ENCODE data around the gene ADGRA3.
A peak's percentile ranks its signal among the peaks of the same experiment; 100 is the strongest.

ADGRA3 gene

DNA sequence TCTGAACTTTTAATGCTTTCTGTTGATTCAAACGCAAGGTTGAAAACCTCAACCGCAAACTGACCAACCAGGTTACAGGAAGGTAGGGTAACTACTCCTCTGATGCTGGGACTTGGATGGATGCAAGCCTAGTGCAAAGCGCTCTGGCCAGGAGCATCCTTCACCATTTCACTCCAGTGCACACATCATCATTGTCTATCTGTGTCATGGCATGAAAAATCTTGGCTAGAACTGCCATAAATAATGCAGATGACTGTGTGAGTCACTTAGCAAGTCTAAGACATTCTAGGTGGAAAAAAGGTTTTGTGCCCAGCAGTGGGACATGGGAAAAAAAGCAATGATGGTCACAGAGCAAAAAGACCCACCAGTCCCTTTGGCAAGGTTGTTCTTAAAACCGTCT is 10.9 kb downstream of the ADGRA3 start:
- no peak for DNase-seq

- DNase-seq = no peak
Measured at GRCh38 chr4:22504447-22504846, 11.4 kb downstream of the ADGRA3 start.

- no peak for DNase-seq
Measured at GRCh38 chr4:22502895-22503814, 12.7 kb downstream of the ADGRA3 start.

DNA sequence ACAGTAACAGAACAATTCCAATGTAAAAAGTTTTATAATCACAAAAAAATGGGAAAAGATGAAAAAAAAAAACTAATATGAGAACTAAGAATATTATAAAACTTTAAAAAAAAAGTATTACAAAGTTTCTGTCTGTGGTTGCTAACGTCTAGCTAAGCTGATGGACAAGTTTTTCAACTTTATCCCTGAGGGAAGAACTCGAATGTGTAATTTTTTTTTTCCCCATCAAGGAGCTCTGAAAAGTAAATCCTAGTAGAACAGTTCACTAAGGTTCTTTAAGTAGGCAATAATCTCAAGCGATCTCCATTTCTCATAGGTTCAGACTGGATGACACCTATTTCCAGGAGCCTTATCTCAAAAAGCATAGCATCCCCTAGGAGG is 14.2 kb downstream of the ADGRA3 start:
- no peak for DNase-seq

GRCh38 chr4:22500831-22501714 is 14.8 kb downstream of the ADGRA3 start:
- no peak for DNase-seq

DNA sequence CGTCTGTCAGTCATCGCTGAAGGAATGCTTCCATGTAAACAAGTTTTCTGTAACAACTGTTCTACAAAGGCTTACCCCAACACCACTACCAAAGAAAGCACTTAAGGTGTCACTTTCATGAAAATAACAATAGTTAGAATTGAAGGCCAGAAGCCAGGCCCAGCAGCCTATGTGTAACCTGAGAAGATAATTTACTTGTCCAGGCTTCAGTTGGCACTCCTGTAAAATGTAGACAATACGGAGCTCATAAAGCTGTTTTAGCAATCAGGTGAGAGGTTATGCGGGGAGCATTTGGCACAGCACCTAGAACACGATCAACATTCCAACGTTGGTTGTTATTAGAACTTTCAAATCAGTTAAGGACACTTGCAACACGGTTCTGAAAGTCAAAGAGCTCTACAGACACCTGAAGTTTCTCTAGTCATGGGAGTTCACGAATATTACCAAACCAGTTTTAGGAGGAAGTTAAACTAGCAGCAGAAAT is 15.7 kb downstream of the ADGRA3 start:
- no peak for DNase-seq

- no peak for DNase-seq
Measured at GRCh38 chr4:22498866-22499265, 17.0 kb downstream of the ADGRA3 start.

DNA sequence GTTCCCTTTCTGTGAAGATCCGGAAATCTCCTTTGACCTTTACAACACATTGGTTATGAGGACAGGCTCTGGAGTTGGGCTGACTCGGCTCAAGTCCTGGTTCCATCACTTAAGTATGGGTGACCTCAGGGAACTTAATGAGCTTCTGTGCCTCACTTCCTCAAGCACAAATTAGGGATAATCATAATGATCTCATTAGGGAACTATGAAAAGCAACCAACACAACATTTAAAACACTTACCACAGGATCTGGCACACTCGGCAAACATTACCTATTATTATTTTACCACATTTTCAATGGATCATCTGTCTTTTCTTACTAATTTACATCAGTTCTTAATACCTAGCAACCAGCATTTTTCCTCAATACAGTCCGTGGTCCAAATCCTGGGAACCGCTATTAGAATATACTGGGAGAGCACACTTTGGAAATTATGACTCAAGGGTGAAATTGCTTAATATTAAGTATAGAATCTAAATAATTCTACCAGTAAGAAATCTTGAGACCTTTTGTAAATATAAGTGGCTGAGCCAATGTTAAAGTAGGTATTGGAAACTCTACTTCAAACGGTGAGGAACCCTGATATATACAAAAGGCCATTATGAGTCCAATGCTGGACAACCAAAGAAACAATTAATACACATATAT is 19.6 kb downstream of the ADGRA3 start:
- no peak for DNase-seq

GRCh38 chr4:22493523-22493922 is 22.3 kb downstream of the ADGRA3 start:
- no peak for DNase-seq

GRCh38 chr4:22492987-22493386 is 22.9 kb downstream of the ADGRA3 start:
- no peak for DNase-seq

DNA sequence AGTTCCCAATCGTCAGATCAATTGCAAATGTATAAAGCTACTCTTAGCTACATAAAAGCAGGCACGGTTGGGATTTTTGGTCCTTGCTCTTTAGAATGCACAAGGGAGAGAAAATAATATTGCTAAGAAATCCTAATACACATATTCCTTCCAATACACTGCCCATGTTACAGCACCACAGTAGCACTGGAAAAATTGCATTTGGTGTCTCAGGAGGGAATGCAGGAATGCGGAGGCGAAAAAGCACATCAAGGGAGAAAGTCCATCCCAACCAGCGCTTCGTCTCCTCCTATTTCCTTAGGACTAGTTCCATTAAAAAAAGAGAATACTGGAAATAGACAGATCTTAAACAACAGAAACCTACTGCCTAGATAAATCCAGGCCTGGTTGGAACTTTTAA is 23.9 kb downstream of the ADGRA3 start:
- no peak for DNase-seq

- DNase-seq = no peak
Measured at GRCh38 chr4:22490718-22491315, 25.0 kb downstream of the ADGRA3 start.

GRCh38 chr4:22488106-22488505 is 27.8 kb downstream of the ADGRA3 start:
- DNase-seq = no peak

DNA sequence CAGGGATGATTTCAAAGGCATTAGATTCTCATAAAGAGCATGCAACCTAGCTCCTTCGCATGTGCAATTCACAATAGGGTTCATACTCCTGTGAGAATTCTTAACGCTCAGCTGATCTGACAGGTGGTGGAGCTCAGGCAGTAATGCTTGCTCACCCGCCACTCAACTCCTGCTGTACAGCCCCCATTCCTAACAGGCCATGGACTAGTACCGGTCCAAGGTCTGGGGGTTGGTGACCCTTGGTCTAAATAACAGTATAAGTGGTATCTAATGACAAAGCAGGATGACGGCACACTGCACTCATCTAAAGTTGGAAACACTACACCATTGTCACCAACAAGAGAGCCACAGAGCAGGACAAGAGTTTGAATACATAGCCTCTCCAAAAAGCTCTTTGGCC is 28.5 kb downstream of the ADGRA3 start:
- DNase-seq = no peak

- DNase-seq = no peak
Measured at GRCh38 chr4:22486276-22486675, 29.6 kb downstream of the ADGRA3 start.

DNA sequence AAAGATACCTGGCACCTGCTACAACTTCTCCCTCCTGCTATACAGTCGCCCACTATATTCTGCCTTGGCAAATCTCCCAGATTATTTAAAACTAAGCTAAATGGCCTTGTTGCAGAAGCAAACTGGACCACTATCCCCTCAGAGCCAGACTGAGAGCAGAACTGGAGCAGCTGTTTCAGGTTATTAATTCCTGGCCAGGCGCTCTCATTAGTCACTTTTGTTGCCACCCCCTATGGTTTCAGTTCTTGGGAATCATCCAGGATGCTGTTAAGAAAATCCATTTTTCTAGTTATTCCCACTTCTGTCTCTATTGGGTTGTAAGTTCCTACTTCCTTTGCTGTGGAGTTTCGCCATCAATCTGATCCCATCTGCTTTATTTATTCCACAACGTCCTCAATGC is 30.1 kb downstream of the ADGRA3 start:
- peak in 1 of 2 donors; percentile 31 for DNase-seq

DNA sequence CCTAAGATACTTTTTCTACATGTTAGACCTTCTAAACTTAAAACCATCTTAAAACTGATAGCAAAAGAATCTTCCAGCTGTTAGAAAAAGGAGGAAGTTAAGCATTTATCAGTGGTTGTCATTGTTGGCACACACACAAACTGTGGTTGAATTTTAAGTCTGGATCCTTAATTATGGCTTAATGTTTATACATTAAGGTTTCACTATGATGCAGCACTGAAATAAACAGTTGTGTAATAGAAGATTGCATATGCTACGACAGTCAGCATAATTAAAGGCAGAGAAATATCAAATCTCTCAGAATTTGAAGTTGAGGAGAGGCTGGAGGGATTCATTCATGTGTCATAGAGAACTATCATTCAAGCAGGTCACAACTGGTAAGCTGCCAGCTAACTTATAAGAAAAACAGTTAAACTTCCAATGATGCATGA is 32.3 kb downstream of the ADGRA3 start:
- DNase-seq = no peak

GRCh38 chr4:22482250-22483127 is 33.4 kb downstream of the ADGRA3 start:
- no peak for DNase-seq

GRCh38 chr4:22480675-22481327 is 35.1 kb downstream of the ADGRA3 start:
- DNase-seq = no peak

DNA sequence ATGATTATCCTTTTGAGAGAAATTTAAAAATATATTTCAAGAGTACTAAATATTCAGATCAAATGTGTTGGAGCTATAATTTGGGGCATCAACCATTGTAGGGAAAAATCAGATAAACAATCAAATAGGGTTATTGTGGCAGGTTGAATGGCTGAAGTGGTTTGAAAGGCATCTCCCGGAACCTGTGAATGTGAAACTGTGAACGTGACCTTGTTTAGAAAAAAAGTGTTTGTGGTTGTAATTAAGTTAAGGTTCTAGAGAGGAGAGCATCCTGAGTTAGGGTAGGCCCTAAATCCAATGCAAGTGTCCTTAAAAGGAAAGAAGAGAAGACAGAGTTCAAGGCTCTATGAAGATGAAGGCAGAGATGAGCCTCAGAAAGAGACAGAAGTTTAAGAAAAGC is 37.4 kb downstream of the ADGRA3 start:
- DNase-seq = no peak

DNA sequence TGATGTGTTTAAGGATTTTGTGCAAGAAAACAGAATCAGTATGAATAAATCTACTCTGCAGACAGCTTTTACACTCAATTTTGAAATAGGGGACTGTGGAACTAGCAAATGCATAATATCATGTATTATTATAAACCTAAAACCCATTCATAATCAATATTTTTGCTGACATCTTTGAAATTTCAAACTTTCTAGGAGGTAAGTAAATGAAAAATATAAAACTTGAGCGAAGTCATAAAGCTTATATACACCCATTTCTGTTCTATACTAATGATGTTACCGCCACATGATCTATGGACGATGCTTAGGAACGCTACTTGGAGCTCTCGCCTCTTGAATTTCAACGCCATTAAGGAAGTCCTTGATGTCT is 38.1 kb downstream of the ADGRA3 start:
- no peak for DNase-seq

Data from hippocampal formation (tissue), 2 donors.